Measurements from ENCODE around the gene HEATR5B.
"Not testable (repeated sequence)": the region's sequence is repeated elsewhere in the genome, so short reads cannot be mapped to it uniquely, and the experiment has no call there.

HEATR5B gene

DNA sequence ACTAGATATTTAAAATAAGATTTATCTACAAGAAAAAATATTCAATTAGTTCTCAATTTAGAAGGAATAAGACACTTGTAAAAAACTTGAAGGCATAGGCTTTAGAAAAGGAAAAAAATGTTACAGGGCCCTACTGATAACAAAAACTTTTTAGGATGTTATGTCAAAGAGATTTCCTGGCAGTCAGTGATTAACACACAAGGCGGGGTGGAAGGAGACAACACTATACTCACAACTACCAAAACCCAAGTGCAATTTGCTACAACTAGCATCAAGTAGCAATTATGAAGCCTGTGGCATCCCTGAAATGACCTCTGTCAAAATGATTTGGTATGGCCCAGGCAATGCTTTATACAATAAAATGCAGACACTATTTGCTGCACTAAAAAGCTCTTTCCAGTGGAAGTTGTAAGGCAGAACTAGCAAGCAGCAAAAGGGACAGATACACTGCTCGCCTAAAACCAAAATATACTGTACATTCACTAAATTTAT lies 133.1 kb downstream of the HEATR5B start:
- no peak for DNase-seq (ENCODE audit: insufficient read length, low spot score)
- FAIRE-seq, result peak; percentile 26

DNA sequence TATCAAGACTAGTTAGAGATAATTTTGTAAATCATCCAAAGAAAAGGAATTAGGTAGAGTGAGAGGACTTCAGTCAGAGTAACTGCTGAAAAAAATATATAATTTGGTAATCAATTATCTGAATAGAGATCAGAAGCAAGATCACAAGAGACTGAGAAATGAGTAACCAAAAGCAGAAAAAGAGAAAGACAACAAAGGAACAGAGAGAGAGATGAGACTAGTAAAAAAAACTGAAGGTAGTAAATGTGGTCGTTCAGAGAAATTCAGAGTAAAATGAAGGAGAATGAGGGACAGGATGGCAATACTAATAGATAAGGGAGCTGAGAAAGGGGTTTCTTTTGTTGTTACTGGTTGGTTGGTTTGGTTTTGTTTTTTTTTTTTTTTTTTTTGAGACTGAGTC lies 134.3 kb downstream of the HEATR5B start:
- no peak for FAIRE-seq
- no peak for DNase-seq (ENCODE audit: insufficient read length, low spot score)

DNA sequence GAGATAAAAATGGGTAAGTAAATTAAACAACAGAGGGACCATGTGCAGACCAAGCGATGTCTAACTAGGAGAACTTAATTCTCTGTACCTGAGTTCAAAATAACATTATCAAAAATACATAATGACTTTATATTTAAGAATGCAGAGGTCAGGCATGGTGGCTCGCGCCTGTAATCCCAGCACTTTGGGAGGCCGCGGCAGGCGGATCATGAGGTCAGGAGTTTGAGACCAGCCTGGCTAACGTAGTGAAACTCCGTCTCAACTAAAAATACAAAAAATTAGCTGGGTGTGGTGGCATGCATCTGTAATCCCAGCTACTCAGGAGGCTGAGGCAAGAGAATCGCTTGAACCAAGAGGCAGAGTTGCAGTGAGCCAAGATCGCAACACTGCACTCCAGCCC lies 138.9 kb downstream of the HEATR5B start:
- not testable (repeated sequence) for FAIRE-seq; DNase-seq (ENCODE audit: insufficient read length, low spot score)

DNA sequence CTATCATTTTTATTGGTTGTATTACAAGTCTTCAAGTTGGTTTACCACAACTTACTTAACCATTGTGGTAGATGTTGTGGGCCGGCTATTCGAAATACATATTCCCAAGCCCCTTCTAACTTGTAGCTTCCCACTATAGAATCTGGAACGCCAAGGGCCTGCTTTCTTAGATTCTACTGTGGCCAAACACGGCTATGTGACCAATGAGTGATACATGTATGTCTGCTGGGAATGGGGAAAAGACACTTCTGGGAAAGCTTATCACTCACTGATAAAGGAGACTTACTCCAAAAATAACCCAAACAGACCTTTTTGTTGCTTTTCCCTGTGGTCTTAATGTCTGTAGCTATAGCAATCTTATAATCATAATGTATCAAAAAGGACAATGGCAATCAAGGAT lies 142.3 kb downstream of the HEATR5B start:
- DNase-seq (ENCODE audit: insufficient read length, low spot score), result no peak
- FAIRE-seq, result no peak

DNA sequence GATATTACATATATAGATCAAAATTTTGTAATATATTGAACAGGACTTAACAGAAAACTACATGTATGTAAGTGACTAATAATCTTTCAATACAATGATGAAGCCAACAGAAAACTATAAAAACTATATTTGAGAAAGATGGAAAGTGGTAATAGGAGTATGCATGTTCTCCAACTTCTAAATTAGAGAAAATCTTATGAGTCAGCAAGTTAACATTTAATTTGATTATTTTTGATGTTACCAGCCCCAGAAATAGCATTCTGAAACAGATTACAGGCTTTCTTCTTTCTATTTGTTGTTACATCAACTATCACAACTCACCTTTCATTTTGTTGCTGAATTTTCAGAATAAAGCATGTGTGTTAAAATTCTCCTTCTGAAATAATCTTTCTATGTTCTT lies 147.6 kb downstream of the HEATR5B start:
- FAIRE-seq; DNase-seq (ENCODE audit: insufficient read length, low spot score): not testable (repeated sequence)

DNA sequence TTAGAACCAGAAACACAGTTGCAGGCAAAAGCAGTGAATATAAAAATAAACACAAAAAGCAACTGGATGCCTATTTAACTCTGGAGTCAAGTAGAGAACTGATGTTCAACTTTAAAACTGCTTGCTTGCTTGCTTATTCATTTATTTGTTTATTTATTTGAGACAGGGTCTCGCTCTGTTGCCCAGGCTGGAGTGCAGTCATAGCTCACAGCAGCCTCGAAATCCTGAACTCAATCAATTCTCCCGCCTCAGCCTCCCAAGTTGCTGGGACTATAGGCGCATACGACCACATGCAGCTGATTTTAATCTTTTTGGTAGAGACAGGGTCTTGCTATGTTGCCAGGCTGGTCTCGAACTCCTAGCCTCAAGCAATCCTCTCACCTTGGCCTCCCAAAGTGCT lies 152.5 kb downstream of the HEATR5B start:
- not testable (repeated sequence) for FAIRE-seq; DNase-seq (ENCODE audit: insufficient read length, low spot score)
